Activated naive CD4-positive, alpha-beta T cell treated with anti-CD3 and anti-CD28 coated beads for 36 hours (primary cell): ENCODE data around the gene ZNF816. TPM values are rescaled to one million over a fixed set of nuclear protein-coding genes. Genes with fewer than 3 reads are reported as not detected.
"Not testable (repeated sequence)": the region's sequence is repeated elsewhere in the genome, so short reads cannot be mapped to it uniquely, and the experiment has no call there.

Experiments
- CTCF ChIA-PET: fragments of 350-600 bp; sonication (Branson Sonifier 250); formaldehyde crosslinking; loops from one replicate; lab custom pipeline; 2021; ENCODE audit warnings: antibody characterized with exemption; lab: Charles Lee
- DNase-seq: peaks from one replicate; pipeline ENCODE4 v3.0.0-alpha.2; 2020
- H3K27ac Mint-ChIP-seq: one replicate; pipeline ENCODE4 v1.8.0; 2021; ENCODE audit warnings: mild to moderate bottlenecking, mixed read lengths
- H3K27me3 Mint-ChIP-seq: one replicate; pipeline ENCODE4 v1.8.0; 2021; ENCODE audit warnings: low read depth, mixed read lengths
- H3K36me3 Mint-ChIP-seq: one replicate; pipeline ENCODE4 v1.8.0; 2021; ENCODE audit warnings: low read depth, mixed read lengths
- H3K4me1 Mint-ChIP-seq: one replicate; pipeline ENCODE4 v1.8.0; 2021; ENCODE audit warnings: low read depth, mixed read lengths
- H3K4me3 Mint-ChIP-seq: one replicate; pipeline ENCODE4 v1.8.0; 2021; ENCODE audit warnings: mild to moderate bottlenecking, moderate library complexity, mixed read lengths
- H3K9me3 Mint-ChIP-seq: one replicate; pipeline ENCODE4 v1.8.0; 2021; ENCODE audit warnings: mixed read lengths
- intact Hi-C: fragments of 100-400 bp; cut with micrococcal nuclease; formaldehyde crosslinking; loops from one replicate; pipeline ENCODE4 v1.15.1; 2023
- total RNA-seq, 2 experiments: library from RNA; stranded (reverse); gene quantifications; one replicate each; pipeline ENCODE4 v1.2.3, GENCODE V29; 2021

Gene ZNF816
- total RNA-seq, 2 experiments from 2014 or later: 10.4 to 10.7 TPM

DNA sequence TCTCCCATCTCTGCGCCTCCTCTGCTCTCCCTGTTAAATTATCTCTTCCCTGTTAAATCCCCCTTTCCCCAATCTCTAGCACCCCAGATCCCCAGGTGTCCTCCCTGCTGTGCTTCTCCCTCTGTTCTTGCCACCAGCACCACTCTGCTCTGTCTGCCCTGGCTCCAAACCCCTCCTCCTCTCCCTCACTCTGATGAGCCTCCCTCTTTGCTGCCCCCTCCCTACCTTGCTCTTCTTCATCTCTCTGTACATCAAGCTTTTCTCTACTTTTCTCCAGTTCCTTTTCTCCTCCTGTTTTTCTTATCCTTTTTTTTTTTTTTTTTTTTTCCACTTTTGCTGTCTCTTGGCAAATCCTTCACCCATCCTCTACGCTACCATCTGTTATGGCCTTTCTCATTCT, 21.2 kb downstream of the ZNF816 start:
- intact Hi-C loops: not testable (repeated sequence)

DNA sequence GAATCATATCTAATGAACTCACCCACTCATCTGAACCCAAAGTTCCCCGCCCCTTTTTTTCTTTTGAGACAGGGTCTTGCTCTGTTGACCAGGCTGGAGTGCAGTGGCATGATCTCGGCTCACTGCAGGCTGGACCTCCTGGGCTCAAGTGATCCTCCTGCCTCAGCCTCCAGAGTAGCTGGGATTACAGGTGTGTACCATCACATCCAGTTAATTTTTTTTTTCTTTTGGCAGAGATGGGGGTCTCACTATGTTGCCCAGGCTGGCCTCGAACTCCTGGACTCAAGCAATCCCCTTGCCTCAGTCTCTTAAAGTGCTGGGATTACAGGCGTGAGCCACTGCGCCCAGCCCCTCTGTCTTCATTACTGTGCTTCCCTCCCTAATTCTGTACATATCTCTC, 21.8 kb downstream of the ZNF816 start:
- peaks cover 40% of the 10 kb centered on the region for H3K9me3 Mint-ChIP-seq
- intact Hi-C loops, CTCF ChIA-PET, DNase-seq, H3K27ac Mint-ChIP-seq, H3K27me3 Mint-ChIP-seq: not testable (repeated sequence)
- peaks cover 18% of the 10 kb centered on the region for H3K4me1 Mint-ChIP-seq
- H3K4me3 Mint-ChIP-seq: peak overlapping the region; percentile 87
- peaks cover 47% of the 10 kb centered on the region for H3K36me3 Mint-ChIP-seq

More for the DNA sequence above, 21.2 kb downstream of the ZNF816 start:
- peaks cover 18% of the 10 kb centered on the region for H3K4me1 Mint-ChIP-seq
- CTCF ChIA-PET, H3K27me3 Mint-ChIP-seq: not testable (repeated sequence)
- peak overlapping the region; percentile 65 for H3K27ac Mint-ChIP-seq
- H3K4me3 Mint-ChIP-seq: peak overlapping the region; percentile 87
- peaks cover 43% of the 10 kb centered on the region for H3K36me3 Mint-ChIP-seq
- H3K9me3 Mint-ChIP-seq: peaks cover 39% of the 10 kb centered on the region
- DNase-seq: peak; percentile 17

DNA sequence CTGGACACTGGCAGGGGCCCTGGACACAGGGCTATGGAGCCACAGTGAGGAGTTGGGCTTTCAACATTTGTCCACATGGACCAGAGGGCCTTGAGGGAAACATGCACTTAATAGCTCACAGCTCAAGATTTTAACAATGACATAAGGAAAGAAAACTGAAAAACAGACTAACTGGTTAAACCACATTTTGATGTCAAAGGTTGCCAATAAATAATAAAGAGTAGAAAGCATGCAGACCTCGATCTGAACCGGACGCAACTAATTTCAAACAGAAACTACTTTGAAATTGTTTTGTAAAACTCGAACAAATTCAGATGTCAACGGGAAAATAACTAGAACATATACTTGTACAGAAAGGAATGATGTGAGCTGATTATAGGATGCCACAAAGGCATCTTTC, 23.9 kb downstream of the ZNF816 start:
- Mint-ChIP-seq H3K36me3 (peaks cover 51% of the 10 kb centered on the region), H3K27ac (no peak overlapping the region), H3K4me3 (no peak overlapping the region), H3K27me3 (no peaks in the 10 kb centered on the region), H3K4me1 (peaks cover 18% of the 10 kb centered on the region), H3K9me3 (peaks cover 36% of the 10 kb centered on the region)
- CTCF ChIA-PET: interaction anchor here (0.7 kb wide), 1 partner anchor 583 kb away, joined by 3 read pairs; no protein-coding TSS in a partner anchor
- intact Hi-C loops: no loop called here
- DNase-seq: no peak

DNA sequence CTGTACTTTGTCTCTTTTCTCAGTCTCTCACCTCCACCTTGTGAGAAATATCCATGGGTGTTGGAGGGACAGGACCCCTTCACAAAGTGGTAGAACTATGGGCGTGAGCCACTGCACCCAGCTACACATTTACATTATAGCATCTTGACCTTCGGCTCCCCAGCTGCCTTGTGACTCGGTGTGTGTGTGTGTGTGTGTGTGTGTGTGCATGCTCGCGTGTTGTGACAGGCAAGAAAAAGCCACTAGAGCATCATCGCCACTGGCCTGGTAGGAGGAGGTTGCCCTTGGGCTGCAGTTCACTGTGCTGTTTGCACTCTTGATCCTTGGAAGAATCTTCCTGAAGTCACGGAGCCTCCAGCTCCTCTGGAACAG, 25.7 kb downstream of the ZNF816 start:
- CTCF ChIA-PET: no interaction called here
- Mint-ChIP-seq H3K36me3 (peaks cover 61% of the 10 kb centered on the region), H3K27ac (no peak overlapping the region), H3K4me3 (no peak overlapping the region), H3K9me3 (peaks cover 51% of the 10 kb centered on the region), H3K4me1 (peaks cover 18% of the 10 kb centered on the region), H3K27me3 (no peaks in the 10 kb centered on the region)
- intact Hi-C loops: no loop called here
- no peak for DNase-seq

DNA sequence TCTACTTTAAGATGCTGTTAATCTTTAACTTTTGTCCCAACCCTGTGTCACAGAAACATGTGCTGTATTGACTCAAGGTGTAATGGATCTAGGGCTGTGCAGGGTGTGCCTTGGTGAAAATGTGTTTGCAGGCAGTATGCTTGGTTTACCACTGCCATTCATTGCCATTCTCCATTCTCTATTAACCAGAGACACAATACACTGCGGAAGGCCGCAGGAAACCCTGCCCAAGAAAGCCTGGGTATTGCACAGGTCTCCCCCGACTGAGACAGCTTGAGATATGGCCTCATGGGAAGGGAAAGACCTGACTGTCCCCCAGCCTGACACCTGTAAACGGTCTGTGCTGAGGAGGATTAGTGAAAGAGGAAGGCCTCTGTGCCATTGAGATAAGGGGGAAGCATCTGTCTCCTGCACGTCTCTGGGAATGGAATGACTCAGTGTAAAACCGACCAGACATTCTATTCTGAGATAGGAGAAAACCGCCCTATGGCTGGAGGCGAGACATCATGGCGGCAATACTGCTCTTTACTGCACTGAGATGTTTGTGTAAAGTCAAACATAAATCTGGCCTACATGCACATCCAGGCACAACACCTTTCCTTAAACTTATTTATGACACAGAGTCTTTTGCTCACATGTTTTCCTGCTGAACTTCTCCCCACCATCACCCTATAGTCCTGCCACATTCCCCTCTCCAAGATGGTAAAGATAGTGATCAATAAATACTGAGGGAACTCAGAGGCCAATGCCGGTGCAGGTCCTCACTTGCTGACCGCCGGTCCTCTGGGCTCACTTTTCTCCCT, 26.3 kb downstream of the ZNF816 start:
- Mint-ChIP-seq H3K36me3 (peaks cover 59% of the 10 kb centered on the region), H3K4me3 (no peak overlapping the region), H3K9me3 (peaks cover 52% of the 10 kb centered on the region), H3K27me3 (no peaks in the 10 kb centered on the region), H3K4me1 (peaks cover 12% of the 10 kb centered on the region), H3K27ac (no peak overlapping the region)
- CTCF ChIA-PET: no interaction called here
- intact Hi-C loops: no loop called here
- no peak for DNase-seq

DNA sequence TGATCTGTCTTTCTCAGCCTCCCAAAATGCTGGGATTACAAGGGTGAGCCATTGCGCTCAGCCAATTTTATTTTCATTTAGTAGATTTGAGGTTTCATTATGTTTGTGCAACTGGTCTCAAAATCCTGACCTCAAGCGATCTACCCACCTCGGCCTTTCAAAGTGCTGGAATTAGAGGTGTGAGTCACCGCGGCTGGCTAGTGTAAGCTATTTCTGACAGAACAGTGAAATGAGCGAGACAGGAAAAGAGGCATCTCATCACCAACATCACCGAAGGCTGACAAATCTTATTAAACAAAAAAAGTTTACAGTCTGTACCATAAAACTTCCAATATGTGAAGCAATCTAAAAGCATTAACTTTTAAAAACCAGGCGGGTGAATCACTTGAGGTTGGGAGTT, 27.2 kb downstream of the ZNF816 start:
- CTCF ChIA-PET: no interaction called here
- Mint-ChIP-seq H3K4me3 (no peak overlapping the region), H3K9me3 (peaks cover 48% of the 10 kb centered on the region), H3K27ac (no peak overlapping the region), H3K27me3 (no peaks in the 10 kb centered on the region), H3K4me1 (peaks cover 10% of the 10 kb centered on the region), H3K36me3 (peaks cover 58% of the 10 kb centered on the region)
- intact Hi-C loops: no loop called here
- no peak for DNase-seq

DNA sequence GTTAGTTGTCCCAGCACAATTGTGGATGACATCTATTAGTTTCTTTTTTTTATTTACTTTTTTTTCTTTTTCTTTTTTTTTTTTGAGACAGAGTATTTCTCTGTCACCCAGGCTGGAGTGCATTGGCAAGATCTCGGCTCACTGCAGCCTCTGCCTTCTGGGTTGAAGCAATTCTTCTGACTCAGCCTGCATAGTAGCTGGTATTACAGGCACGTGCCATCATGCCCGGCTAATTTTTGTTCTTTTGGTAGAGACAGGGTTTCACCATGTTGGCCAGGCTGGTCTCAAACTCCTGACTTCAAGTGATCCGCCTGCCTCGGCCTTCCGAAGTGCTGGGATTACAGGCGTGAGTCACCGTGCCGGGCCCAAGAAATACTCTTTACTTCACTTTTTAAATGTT, 38.0 kb downstream of the ZNF816 start:
- DNase-seq, H3K27ac Mint-ChIP-seq, H3K27me3 Mint-ChIP-seq, intact Hi-C loops, H3K9me3 Mint-ChIP-seq, CTCF ChIA-PET, H3K4me3 Mint-ChIP-seq: not testable (repeated sequence)
- H3K4me1 Mint-ChIP-seq: peaks cover 18% of the 10 kb centered on the region
- H3K36me3 Mint-ChIP-seq: peaks cover 34% of the 10 kb centered on the region

DNA sequence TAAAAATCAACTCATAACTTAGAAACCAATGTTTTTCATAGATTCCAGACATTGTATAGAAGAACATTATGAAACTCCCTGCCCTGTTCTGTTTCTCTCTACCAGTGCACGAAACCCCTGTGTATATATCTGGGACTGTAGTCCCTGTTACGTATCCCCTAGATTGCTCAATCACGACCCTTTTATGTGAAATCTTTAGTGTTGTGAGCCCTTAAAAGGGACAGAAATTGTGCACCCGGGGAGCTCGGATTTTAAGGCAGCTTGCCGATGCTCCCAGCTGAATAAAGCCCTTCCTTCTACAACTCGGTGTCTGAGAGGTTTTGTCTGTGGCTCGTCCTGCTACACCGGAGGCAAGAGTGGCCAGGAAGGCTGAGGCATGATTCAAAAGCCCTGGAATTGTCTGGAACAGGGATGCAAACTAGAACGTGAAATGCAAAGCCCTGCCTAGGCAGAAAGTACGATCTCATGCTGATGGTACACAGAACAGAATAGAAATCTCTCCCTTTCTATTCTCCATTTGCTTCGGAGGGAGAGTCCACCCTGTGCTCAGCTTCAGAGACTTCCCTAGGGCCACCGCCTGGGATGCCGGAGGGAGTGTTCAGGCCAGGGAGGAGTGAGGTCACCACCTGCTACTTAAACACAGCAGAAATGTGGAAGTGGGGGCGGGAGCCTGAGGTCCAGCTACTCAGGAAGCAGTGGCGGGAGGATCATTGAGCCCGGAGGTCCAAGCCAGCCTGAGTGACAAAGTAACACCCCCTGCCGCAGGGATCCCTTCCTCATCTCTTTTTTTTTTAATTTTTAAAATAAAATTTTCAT, 38.7 kb downstream of the ZNF816 start:
- peak overlapping the region; percentile 91 for H3K4me3 Mint-ChIP-seq
- H3K4me1 Mint-ChIP-seq: peaks cover 18% of the 10 kb centered on the region
- DNase-seq: no peak
- CTCF ChIA-PET: no interaction called here
- peaks cover 4% of the 10 kb centered on the region for H3K9me3 Mint-ChIP-seq
- H3K36me3 Mint-ChIP-seq: peaks cover 28% of the 10 kb centered on the region
- H3K27ac Mint-ChIP-seq: no peak overlapping the region
- peaks cover 4% of the 10 kb centered on the region for H3K27me3 Mint-ChIP-seq
- intact Hi-C loops: loop anchor here (2.0 kb wide), 2 partner anchors 19 to 27 kb away; partner anchors contain the start of gene ZNF320

DNA sequence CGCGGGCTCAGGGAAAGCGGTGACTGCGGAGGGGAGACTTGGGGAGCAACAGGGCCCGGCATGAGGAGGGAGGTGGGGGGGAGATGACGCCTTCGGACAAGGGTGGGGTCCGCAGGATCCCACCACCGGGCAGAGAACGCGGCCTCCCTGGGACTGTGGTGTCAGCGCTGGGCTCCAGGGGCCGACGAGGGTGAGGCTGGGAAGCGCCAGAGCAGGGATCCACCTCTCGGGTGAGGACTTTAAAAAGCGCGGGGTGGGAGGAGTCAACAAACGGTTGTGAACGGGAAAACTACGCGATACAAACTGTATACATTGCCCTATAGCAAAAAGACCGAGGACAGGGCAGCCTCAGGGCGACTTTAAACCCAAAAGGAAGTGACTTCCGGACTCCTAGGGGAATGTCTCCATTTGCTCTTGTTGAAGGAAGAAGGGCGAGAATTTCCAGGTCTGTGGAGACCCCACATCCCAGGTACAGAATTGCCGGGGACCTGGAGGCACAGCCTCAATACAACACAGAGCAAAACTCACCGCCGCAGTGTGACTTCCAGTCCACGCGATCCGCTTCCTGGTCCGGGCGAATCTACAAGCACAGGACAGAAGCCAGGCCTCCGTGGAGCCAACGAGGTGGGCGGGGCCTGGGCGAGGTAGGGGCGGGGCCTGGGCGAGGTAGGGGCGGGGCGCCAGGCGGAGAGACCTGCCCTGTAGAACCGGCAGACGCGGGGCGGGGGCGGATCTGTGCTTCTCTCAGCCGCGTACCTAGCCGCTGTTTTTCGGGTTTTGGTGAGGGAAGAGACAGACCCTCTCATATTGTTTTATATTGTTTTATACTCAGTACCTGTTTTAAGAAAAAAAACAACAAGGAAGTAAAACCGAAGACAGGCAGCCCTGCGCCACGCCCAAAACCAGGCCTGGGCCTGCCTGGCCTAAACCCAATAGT, 39.6 kb downstream of the ZNF816 start, which contains the start of gene ZNF888:
TSS of gene ZNF888 (minus strand) at position 588 of the 937 bp plus-strand sequence. CDS start 5,555 bp downstream, outside the sequence.
- Mint-ChIP-seq H3K36me3 (peaks cover 20% of the 10 kb centered on the region), H3K27me3 (peaks cover 4% of the 10 kb centered on the region), H3K4me3 (peak within 1 kb of the TSS; percentile 91), H3K27ac (peak within 1 kb of the TSS; percentile 85), H3K4me1 (peaks cover 18% of the 10 kb centered on the region), H3K9me3 (peaks cover 1% of the 10 kb centered on the region)
- DNase-seq: peak; percentile 92
- intact Hi-C loops: loop anchor here (2.0 kb wide), 2 partner anchors 20 to 26 kb away; partner anchors contain the start of gene ZNF320
- CTCF ChIA-PET: no interaction called here

DNA sequence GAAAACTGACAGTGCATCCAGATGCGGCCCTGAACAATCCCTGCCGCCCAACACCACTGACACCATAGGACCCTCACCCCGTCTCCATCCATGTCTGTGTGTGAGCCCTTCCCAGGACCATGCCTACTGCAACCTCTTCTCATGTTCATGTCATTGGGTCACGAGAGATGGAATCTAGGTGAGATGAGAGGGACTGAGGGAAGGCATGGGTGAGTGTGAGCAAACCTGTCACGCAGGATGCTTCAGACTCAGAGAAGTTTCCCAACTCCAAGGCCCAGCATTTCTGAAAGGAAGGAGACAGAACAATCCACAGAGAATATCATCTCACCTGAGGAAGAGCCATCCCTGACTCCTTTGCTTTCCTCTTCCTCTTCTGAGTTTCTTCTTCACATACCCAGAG, 45.1 kb downstream of the ZNF816 start:
- peaks cover 54% of the 10 kb centered on the region for H3K36me3 Mint-ChIP-seq
- peaks cover 7% of the 10 kb centered on the region for H3K4me1 Mint-ChIP-seq
- no peak overlapping the region for H3K27ac Mint-ChIP-seq
- no peak for DNase-seq
- H3K4me3 Mint-ChIP-seq: no peak overlapping the region
- peaks cover 12% of the 10 kb centered on the region for H3K9me3 Mint-ChIP-seq
- CTCF ChIA-PET: no interaction called here
- intact Hi-C loops: no loop called here
- peaks cover 4% of the 10 kb centered on the region for H3K27me3 Mint-ChIP-seq

DNA sequence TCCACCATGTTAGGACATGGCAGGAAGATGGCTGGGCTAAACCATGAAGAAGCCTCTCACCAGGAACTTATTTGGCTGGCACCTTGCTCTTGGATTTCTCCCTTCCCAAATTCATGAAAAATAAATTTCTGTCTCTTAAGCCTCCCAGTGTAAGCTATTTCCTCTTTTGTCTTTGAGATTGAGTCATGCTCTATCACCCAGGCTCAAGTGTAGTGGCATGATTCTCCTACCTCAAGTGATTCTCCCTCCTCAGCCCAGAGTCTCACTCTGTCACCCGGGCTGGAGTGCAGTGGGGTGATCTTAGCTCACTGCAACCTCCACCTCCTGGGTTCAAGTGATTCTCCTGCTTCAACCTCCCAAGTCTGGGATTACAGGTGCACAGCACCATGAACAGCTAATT, 52.0 kb downstream of the ZNF816 start:
- Mint-ChIP-seq H3K27me3 (no peaks in the 10 kb centered on the region), H3K36me3 (peaks cover 68% of the 10 kb centered on the region), H3K4me1 (no peaks in the 10 kb centered on the region), H3K27ac (no peak overlapping the region), H3K4me3 (no peak overlapping the region), H3K9me3 (peaks cover 51% of the 10 kb centered on the region)
- no peak for DNase-seq
- CTCF ChIA-PET: no interaction called here
- intact Hi-C loops: no loop called here
